Lower lobe of right lung (tissue), 2 donors: Measurements from ENCODE around the gene CACNA1C. TPM values are rescaled to one million over a fixed set of nuclear protein-coding genes. Genes with fewer than 3 reads are reported as not detected.

Experiments used
- ATAC-seq, 2 donors: fragments of 200-7000 bp; cut with Tn5 transposase; one replicate each; pipeline ENCODE4 v1.9.1; 2020 to 2022; ENCODE audit warnings: mild to moderate bottlenecking in 2 of 2, moderate library complexity in 2 of 2
- DNase-seq: peaks from one replicate; pipeline ENCODE4 v3.0.0-alpha.2; 2020
- H3K27ac ChIP-seq: fragments of 200-600 bp; one replicate; pipeline ENCODE4 v1.8.0; 2022
- H3K27me3 ChIP-seq: fragments of 200-600 bp; one replicate; pipeline ENCODE4 v1.8.0; 2022; ENCODE audit warnings: low read depth
- H3K36me3 ChIP-seq: fragments of 200-600 bp; one replicate; pipeline ENCODE4 v1.8.0; 2022; ENCODE audit warnings: mild to moderate bottlenecking
- H3K4me1 ChIP-seq: fragments of 200-600 bp; one replicate; pipeline ENCODE4 v1.8.0; 2022
- H3K4me3 ChIP-seq: fragments of 200-600 bp; one replicate; pipeline ENCODE4 v1.8.0; 2022; ENCODE audit warnings: mild to moderate bottlenecking
- H3K9me3 ChIP-seq: fragments of 200-600 bp; one replicate; pipeline ENCODE4 v1.8.0; 2022
- CTCF ChIP-seq: fragments of 200-600 bp; IDR thresholded peaks from one replicate; pipeline ENCODE4 v1.8.0; 2022; ENCODE audit warnings: antibody characterized with exemption, mild to moderate bottlenecking
- intact Hi-C: fragments of 100-400 bp; cut with DNase I; formaldehyde crosslinking; loops from one replicate; pipeline ENCODE4 v1.11.0; 2022
- total RNA-seq: library from RNA; stranded (reverse); fragmentation: NEBNext Ultra II Directional; extraction: Animal tissue kit (Norgen Biotek cat#: 25700); gene quantifications from one replicate; pipeline ENCODE4 v1.2.1, GENCODE V29; 2021
- donor health status: DM: no; HTN: yes; CAD: no; lungs with severe emphysema.

The CACNA1C gene
- total RNA-seq, 1 donor from 2014 or later: 8.4 TPM

- H3K36me3 ChIP-seq: no peaks in the 10 kb centered on the region
Observed at GRCh38 chr12:2535583-2536204, 482.9 kb downstream of the CACNA1C start.

GRCh38 chr12:2536724-2537123 lies 483.9 kb downstream of the CACNA1C start:
- ATAC-seq: no peak
- TF ChIP-seq CTCF: no peak
- Histone ChIP-seq H3K9me3 (no peaks in the 10 kb centered on the region), H3K36me3 (no peaks in the 10 kb centered on the region), H3K4me3 (no peak overlapping the region), H3K27me3 (no peaks in the 10 kb centered on the region), H3K4me1 (no peaks in the 10 kb centered on the region), H3K27ac (no peak overlapping the region)
- intact Hi-C loops: no loop called here
- no peak for DNase-seq

More at GRCh38 chr12:2535583-2536204, 482.9 kb downstream of the CACNA1C start:
- H3K4me1 ChIP-seq: no peaks in the 10 kb centered on the region
- no peak for ATAC-seq
- intact Hi-C loops: no loop called here
- no peak for DNase-seq
- H3K4me3 ChIP-seq: no peak overlapping the region
- no peak for TF ChIP-seq CTCF
- no peak overlapping the region for H3K27ac ChIP-seq
- H3K27me3 ChIP-seq: no peaks in the 10 kb centered on the region
- H3K9me3 ChIP-seq: no peaks in the 10 kb centered on the region

GRCh38 chr12:2537868-2538541 lies 485.2 kb downstream of the CACNA1C start:
- DNase-seq (no peak), ATAC-seq (no peak)
- Histone ChIP-seq H3K36me3 (no peaks in the 10 kb centered on the region), H3K9me3 (no peaks in the 10 kb centered on the region), H3K4me1 (no peaks in the 10 kb centered on the region), H3K27me3 (no peaks in the 10 kb centered on the region), H3K4me3 (no peak overlapping the region), H3K27ac (no peak overlapping the region)
- intact Hi-C loops: no loop called here
- no peak for TF ChIP-seq CTCF

GRCh38 chr12:2539938-2540337 lies 487.2 kb downstream of the CACNA1C start:
- H3K4me1 ChIP-seq: no peaks in the 10 kb centered on the region
- no peak for TF ChIP-seq CTCF
- no peaks in the 10 kb centered on the region for H3K36me3 ChIP-seq
- DNase-seq (no peak), ATAC-seq (peak in 1 of 2 donors; percentile 39)
- no peak overlapping the region for H3K4me3 ChIP-seq
- no peaks in the 10 kb centered on the region for H3K9me3 ChIP-seq
- H3K27ac ChIP-seq: no peak overlapping the region
- no peaks in the 10 kb centered on the region for H3K27me3 ChIP-seq
- intact Hi-C loops: no loop called here

GRCh38 chr12:2540535-2540941 lies 487.8 kb downstream of the CACNA1C start:
- Histone ChIP-seq H3K4me1 (no peaks in the 10 kb centered on the region), H3K4me3 (no peak overlapping the region), H3K36me3 (no peaks in the 10 kb centered on the region), H3K9me3 (no peaks in the 10 kb centered on the region), H3K27me3 (no peaks in the 10 kb centered on the region), H3K27ac (no peak overlapping the region)
- DNase-seq (no peak), ATAC-seq (no peak)
- TF ChIP-seq CTCF: no peak
- intact Hi-C loops: no loop called here
